ENCODE results near the gene PRKAR1B. TPM values are rescaled to one million over a fixed set of nuclear protein-coding genes. Genes with fewer than 3 reads are reported as not detected.

PRKAR1B gene
- total RNA-seq, 1 experiment from 2014 or later = 14.1 TPM

DNA sequence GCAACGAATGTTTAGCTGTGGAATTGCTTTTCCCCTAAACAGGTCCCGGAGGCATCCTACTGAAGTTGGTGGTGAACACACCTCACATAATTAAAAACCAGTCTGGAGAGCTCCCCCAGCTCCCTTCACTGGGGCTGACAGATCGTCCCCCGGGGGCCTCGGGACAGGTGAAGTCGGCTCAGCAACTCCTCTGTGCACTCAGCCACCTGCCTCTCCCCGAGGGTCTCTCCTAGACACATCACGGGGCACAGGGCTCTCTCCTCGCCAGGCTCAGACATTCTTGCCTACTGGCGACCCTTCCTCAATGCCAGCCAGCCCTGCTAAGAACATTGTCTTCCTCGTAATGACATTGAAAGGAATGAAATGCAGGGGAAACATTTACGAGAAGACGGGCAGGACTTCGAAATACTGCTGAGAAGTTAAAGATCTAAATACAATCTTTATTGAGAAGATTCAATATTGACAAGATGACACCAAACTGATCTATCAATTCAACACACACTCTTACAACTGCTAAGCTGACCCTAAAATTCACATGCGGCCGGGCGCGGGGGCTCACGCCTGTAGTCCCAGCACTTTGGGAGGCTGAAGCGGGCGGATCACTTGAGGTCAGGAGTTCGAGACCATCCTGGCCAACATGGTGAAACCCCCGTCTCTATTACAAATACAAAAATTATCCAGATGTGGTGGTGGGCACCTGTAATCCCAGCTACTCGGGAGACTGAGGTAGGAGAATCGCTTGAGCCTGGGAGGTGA lies 88.6 kb downstream of the PRKAR1B start:
- H2AFZ ChIP-seq (ENCODE audit: low read depth, low read length, poor library complexity, severe bottlenecking) = no peak overlapping the region
- H3K9ac ChIP-seq (ENCODE audit: low read length) = no peak overlapping the region
- DNase-seq (ENCODE audit: low read depth, low spot score) (no peak), ATAC-seq (no peak)
- H3K9me3 ChIP-seq (ENCODE audit: control insufficient read depth in 1 of 2, insufficient read depth in 1 of 2, low read depth in 1 of 2, low read length in 2 of 2) = no peaks in the 10 kb centered on the region
- RAD21 ChIA-PET (ENCODE audit: low non-redundant PET in 1 of 2, low total read pairs in 2 of 2, uncharacterized antibody in 2 of 2, unreplicated experiment in 2 of 2) = no interaction called here
- POLR2A ChIA-PET = interaction anchor here (1.9 kb wide), 1 partner anchor 120 kb away, joined by 4 read pairs; no protein-coding TSS in a partner anchor
- H3K27ac ChIP-seq (ENCODE audit: low read depth, low read length) = no peak overlapping the region; the same call in 1 of the 2 replicates
- no peak overlapping the region for H3K4me2 ChIP-seq (ENCODE audit: low read length)
- H3K4me3 ChIP-seq (replicated peaks in 1 of 2; ENCODE audit: low read depth in 1 of 2, low read length in 2 of 2) = no peak overlapping the region
- TF ChIP-seq EGR1 (IDR thresholded peaks at IDR 0.05; ENCODE audit: low read depth) (no peak), RAD21 (IDR thresholded peaks at IDR 0.05; ENCODE audit: low read depth) (no peak), EZH2 (IDR thresholded peaks at IDR 0.05) (no peak), POLR2A (IDR thresholded peaks at IDR 0.05; ENCODE audit: borderline replicate concordance, extremely low read depth, insufficient read depth, insufficient read length) (no peak), EZH2phosphoT487 (IDR thresholded peaks at IDR 0.05; ENCODE audit: borderline replicate concordance) (no peak), TCF7L2 (IDR thresholded peaks at IDR 0.05; ENCODE audit: borderline replicate concordance, extremely low read depth, insufficient read depth, insufficient read length) (no peak), SRF (IDR thresholded peaks at IDR 0.05; ENCODE audit: low read depth) (no peak), CEBPB (IDR thresholded peaks at IDR 0.05; ENCODE audit: low read depth) (no peak), ZFX (IDR thresholded peaks at IDR 0.05) (no peak), FOSL1 (IDR thresholded peaks at IDR 0.05; ENCODE audit: low read depth) (no peak)
- TF ChIP-seq, protein P1, sequence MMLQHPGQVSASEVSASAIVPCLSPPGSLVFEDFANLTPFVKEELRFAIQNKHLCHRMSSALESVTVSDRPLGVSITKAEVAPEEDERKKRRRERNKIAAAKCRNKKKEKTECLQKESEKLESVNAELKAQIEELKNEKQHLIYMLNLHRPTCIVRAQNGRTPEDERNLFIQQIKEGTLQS (IDR thresholded peaks at IDR 0.05) = no peak
- TF ChIP-seq, protein P2, sequence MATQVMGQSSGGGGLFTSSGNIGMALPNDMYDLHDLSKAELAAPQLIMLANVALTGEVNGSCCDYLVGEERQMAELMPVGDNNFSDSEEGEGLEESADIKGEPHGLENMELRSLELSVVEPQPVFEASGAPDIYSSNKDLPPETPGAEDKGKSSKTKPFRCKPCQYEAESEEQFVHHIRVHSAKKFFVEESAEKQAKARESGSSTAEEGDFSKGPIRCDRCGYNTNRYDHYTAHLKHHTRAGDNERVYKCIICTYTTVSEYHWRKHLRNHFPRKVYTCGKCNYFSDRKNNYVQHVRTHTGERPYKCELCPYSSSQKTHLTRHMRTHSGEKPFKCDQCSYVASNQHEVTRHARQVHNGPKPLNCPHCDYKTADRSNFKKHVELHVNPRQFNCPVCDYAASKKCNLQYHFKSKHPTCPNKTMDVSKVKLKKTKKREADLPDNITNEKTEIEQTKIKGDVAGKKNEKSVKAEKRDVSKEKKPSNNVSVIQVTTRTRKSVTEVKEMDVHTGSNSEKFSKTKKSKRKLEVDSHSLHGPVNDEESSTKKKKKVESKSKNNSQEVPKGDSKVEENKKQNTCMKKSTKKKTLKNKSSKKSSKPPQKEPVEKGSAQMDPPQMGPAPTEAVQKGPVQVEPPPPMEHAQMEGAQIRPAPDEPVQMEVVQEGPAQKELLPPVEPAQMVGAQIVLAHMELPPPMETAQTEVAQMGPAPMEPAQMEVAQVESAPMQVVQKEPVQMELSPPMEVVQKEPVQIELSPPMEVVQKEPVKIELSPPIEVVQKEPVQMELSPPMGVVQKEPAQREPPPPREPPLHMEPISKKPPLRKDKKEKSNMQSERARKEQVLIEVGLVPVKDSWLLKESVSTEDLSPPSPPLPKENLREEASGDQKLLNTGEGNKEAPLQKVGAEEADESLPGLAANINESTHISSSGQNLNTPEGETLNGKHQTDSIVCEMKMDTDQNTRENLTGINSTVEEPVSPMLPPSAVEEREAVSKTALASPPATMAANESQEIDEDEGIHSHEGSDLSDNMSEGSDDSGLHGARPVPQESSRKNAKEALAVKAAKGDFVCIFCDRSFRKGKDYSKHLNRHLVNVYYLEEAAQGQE (IDR thresholded peaks at IDR 0.05; ENCODE audit: low read depth) = no peak
- TF ChIP-seq, protein P3, sequence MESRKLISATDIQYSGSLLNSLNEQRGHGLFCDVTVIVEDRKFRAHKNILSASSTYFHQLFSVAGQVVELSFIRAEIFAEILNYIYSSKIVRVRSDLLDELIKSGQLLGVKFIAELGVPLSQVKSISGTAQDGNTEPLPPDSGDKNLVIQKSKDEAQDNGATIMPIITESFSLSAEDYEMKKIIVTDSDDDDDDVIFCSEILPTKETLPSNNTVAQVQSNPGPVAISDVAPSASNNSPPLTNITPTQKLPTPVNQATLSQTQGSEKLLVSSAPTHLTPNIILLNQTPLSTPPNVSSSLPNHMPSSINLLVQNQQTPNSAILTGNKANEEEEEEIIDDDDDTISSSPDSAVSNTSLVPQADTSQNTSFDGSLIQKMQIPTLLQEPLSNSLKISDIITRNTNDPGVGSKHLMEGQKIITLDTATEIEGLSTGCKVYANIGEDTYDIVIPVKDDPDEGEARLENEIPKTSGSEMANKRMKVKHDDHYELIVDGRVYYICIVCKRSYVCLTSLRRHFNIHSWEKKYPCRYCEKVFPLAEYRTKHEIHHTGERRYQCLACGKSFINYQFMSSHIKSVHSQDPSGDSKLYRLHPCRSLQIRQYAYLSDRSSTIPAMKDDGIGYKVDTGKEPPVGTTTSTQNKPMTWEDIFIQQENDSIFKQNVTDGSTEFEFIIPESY (IDR thresholded peaks at IDR 0.05; ENCODE audit: extremely low read depth, insufficient replicate concordance, low read length) = no peak
- TF ChIP-seq, protein P4, sequence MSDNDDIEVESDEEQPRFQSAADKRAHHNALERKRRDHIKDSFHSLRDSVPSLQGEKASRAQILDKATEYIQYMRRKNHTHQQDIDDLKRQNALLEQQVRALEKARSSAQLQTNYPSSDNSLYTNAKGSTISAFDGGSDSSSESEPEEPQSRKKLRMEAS (IDR thresholded peaks at IDR 0.05) = no peak
- intact Hi-C loops (cut with micrococcal nuclease) = no loop called here
- no peaks in the 10 kb centered on the region for H3K36me3 ChIP-seq (ENCODE audit: control insufficient read depth in 1 of 2, insufficient read depth in 2 of 2, low read length in 2 of 2)
- H3K9me2 ChIP-seq (ENCODE audit: insufficient read depth) = no peaks in the 10 kb centered on the region
- CTCF ChIA-PET = interaction anchor here (1.2 kb wide), 1 partner anchor 316 kb away, joined by 4 read pairs; no protein-coding TSS in a partner anchor
- H4K20me1 ChIP-seq (ENCODE audit: insufficient read depth) = no peaks in the 10 kb centered on the region
- H3K4me1 ChIP-seq (ENCODE audit: control insufficient read depth in 1 of 2, insufficient read depth in 2 of 2, low read length in 2 of 2) = peaks cover 24 to 45% of the 10 kb centered on the region in 2 experiments
- BruUV-seq (replicated peaks) = no TSS peak
- H3K79me2 ChIP-seq (ENCODE audit: insufficient read depth, low read length) = no peaks in the 10 kb centered on the region
- no peaks in the 10 kb centered on the region for H3K27me3 ChIP-seq (ENCODE audit: insufficient read depth, low read length)

Measured in HCT116 (cell line).